ENCODE data around the gene HPS4. TPM values are rescaled to one million over a fixed set of nuclear protein-coding genes. Genes with fewer than 3 reads are reported as not detected.

HPS4 gene
- polyA plus RNA-seq, 2 of the 4 experiments (the other 2 are of a cell fraction): 12.7 to 30.2 TPM

DNA sequence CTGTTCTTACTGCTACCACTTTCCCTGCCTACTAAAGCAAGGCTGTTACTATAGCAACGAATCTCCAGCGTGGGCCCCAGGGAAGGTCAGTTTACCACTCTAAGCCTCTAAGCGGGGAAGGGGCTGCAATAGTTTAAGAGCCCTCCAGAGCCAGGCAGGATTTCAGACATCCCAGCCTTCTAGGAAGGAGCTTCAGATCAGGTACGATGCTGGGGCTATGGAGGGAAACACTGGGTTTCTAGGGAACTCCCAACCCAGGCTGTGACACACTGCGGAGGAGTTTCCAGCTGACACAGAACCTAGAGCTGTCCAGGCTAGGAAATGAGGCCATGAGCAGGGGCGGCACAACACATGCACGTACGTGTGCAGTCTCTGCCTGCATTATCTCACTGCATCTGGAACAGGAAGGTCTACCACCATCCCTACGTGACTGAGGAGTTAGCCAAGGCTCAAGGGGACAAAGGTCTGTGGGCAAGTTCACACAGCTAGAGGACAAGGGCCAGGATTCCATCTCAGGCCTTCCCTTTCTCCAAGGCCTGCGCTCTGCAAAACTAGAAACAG, 20.4 kb downstream of the HPS4 start:
- H3K4me3 ChIP-seq: no peak overlapping the region
- POLR2A ChIA-PET: interaction anchor here (0.7 kb wide), 1 partner anchor 21 kb away, joined by 3 read pairs; the partner anchor contains the start of genes HPS4 and SRRD
- no peak for ATAC-seq
- TF ChIP-seq CHD2 (IDR thresholded peaks at IDR 0.05; ENCODE audit: low read length, partially characterized antibody): no peak
- TF ChIP-seq FOXS1 (CRISPR knock-in tag; IDR thresholded peaks at IDR 0.05): no peak
- no peak for TF ChIP-seq GATA3 (IDR thresholded peaks at IDR 0.05; ENCODE audit: borderline replicate concordance)
- no peak for TF ChIP-seq PBX3 (IDR thresholded peaks at IDR 0.05)
- no peak for TF ChIP-seq HDAC2 (IDR thresholded peaks at IDR 0.05)
- no peak for TF ChIP-seq HOXB13 (CRISPR knock-in tag; IDR thresholded peaks at IDR 0.05; ENCODE audit: low read depth)
- no peak for TF ChIP-seq BCL3 (IDR thresholded peaks at IDR 0.05)
- no peak for TF ChIP-seq MAZ (IDR thresholded peaks at IDR 0.05; ENCODE audit: borderline replicate concordance, low read depth, low read length)
- DNase-seq (ENCODE audit: low read depth in 1 of 2, low spot score in 1 of 2): no peak
- no peaks in the 10 kb centered on the region for H3K9me3 ChIP-seq
- CTCF ChIA-PET: interaction anchor here (1.1 to 6.3 kb wide), 5 partner anchors 10 to 97 kb away, joined by 3 to 85 read pairs (median 20); no protein-coding TSS in a partner anchor
- WGBS (ENCODE audit: missing lambda C conversion rate): 82% methylated on average over 10 of the region's 10 CpGs
- H3K27ac ChIP-seq: no peak overlapping the region
- H3K4me1 ChIP-seq: no peaks in the 10 kb centered on the region
- no peak for FAIRE-seq
- no peak overlapping the region for H3K4me2 ChIP-seq

- no peak overlapping the region for H3K27ac ChIP-seq
- no peak overlapping the region for H3K4me3 ChIP-seq
- FAIRE-seq (no peak), ATAC-seq (no peak), DNase-seq (ENCODE audit: low read depth in 1 of 2, low spot score in 1 of 2) (no peak)
- H3K4me2 ChIP-seq: no peak overlapping the region
- ChIA-PET CTCF (interaction anchor here (1.0 to 6.3 kb wide), 7 partner anchors 20 to 96 kb away, joined by 3 to 85 read pairs (median 17); partner anchors contain the start of genes HPS4 and SRRD), POLR2A (interaction anchor here (0.7 kb wide), 1 partner anchor 21 kb away, joined by 3 read pairs; the partner anchor contains the start of genes HPS4 and SRRD)
- 90% methylated on average over 3 of the region's 3 CpGs for WGBS (ENCODE audit: missing lambda C conversion rate)
- H3K9me3 ChIP-seq: no peaks in the 10 kb centered on the region
- TF ChIP-seq, protein P1, sequence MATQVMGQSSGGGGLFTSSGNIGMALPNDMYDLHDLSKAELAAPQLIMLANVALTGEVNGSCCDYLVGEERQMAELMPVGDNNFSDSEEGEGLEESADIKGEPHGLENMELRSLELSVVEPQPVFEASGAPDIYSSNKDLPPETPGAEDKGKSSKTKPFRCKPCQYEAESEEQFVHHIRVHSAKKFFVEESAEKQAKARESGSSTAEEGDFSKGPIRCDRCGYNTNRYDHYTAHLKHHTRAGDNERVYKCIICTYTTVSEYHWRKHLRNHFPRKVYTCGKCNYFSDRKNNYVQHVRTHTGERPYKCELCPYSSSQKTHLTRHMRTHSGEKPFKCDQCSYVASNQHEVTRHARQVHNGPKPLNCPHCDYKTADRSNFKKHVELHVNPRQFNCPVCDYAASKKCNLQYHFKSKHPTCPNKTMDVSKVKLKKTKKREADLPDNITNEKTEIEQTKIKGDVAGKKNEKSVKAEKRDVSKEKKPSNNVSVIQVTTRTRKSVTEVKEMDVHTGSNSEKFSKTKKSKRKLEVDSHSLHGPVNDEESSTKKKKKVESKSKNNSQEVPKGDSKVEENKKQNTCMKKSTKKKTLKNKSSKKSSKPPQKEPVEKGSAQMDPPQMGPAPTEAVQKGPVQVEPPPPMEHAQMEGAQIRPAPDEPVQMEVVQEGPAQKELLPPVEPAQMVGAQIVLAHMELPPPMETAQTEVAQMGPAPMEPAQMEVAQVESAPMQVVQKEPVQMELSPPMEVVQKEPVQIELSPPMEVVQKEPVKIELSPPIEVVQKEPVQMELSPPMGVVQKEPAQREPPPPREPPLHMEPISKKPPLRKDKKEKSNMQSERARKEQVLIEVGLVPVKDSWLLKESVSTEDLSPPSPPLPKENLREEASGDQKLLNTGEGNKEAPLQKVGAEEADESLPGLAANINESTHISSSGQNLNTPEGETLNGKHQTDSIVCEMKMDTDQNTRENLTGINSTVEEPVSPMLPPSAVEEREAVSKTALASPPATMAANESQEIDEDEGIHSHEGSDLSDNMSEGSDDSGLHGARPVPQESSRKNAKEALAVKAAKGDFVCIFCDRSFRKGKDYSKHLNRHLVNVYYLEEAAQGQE (IDR thresholded peaks at IDR 0.05): no peak
- TF ChIP-seq ZC3H11A (IDR thresholded peaks at IDR 0.05) (no peak), JUNB (IDR thresholded peaks at IDR 0.05) (no peak), NPAS2 (CRISPR knock-in tag; IDR thresholded peaks at IDR 0.05; ENCODE audit: borderline replicate concordance) (no peak), CEBPB (IDR thresholded peaks at IDR 0.05) (no peak), CHD2 (IDR thresholded peaks at IDR 0.05; ENCODE audit: low read length, partially characterized antibody) (no peak)
- H3K4me1 ChIP-seq: no peaks in the 10 kb centered on the region
These were observed 20.9 kb downstream of the HPS4 start for GRCh38 chr22:26462641-26463040.

DNA sequence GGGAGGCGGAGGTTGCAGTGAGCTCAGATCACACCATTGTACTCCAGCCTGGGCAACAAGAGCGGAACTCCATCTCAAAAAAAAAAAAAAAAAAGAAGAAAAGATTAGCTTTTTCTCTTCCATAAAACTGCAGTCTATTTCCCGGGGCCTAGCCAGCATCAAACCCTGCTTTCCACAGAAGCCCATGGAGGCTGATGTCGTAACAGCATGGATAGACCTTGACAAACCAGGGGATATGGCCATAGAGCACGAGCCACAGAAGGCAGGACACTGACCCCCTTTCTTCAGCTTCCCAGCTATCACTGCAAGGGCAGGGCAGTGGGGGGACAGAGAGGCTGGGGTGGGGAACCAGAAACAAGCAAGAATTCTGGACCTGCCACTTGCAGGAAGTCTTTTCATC, 21.5 kb downstream of the HPS4 start:
- H3K4me2 ChIP-seq: no peak overlapping the region
- POLR2A ChIA-PET: interaction anchor here (0.7 kb wide), 1 partner anchor 22 kb away, joined by 3 read pairs; the partner anchor contains the start of genes HPS4 and SRRD
- no peaks in the 10 kb centered on the region for H3K4me1 ChIP-seq
- no peak overlapping the region for H3K4me3 ChIP-seq
- ATAC-seq: no peak
- H3K9me3 ChIP-seq: no peaks in the 10 kb centered on the region
- CTCF ChIA-PET: interaction anchor here (0.9 to 6.3 kb wide), 23 partner anchors 9 to 96 kb away, joined by 3 to 85 read pairs (median 10); partner anchors contain the start of genes HPS4 and SRRD
- no peak overlapping the region for H3K27ac ChIP-seq
- FAIRE-seq: no peak
- DNase-seq (ENCODE audit: low read depth in 1 of 2, low spot score in 1 of 2): no peak
- WGBS (ENCODE audit: missing lambda C conversion rate): 84% methylated on average over 5 of the region's 5 CpGs
- TF ChIP-seq ZC3H11A (IDR thresholded peaks at IDR 0.05): no peak
- TF ChIP-seq NPAS2 (CRISPR knock-in tag; IDR thresholded peaks at IDR 0.05; ENCODE audit: borderline replicate concordance): no peak
- TF ChIP-seq HEYL (CRISPR knock-in tag; IDR thresholded peaks at IDR 0.05): no peak
- TF ChIP-seq CTCF (IDR thresholded peaks at IDR 0.05): no peak
- TF ChIP-seq ESRRA (IDR thresholded peaks at IDR 0.05; ENCODE audit: borderline replicate concordance, low read length): no peak
- TF ChIP-seq CEBPB (IDR thresholded peaks at IDR 0.05): no peak
- no peak for TF ChIP-seq RFX5 (IDR thresholded peaks at IDR 0.05)
- no peak for TF ChIP-seq FOSB (CRISPR knock-in tag; IDR thresholded peaks at IDR 0.05)

Data from A549 (cell line).